Dendritic cell treated with granulocyte-macrophage colony-stimulating factor and Interleukin-4, amounts not matched to agents 40 ng/mL and 50 ng/mL, for 4 days (primary cell): ENCODE data around the gene PAQR7.
A peak's percentile ranks its signal among the peaks of the same experiment; 100 is the strongest.

Experiments used
- H3K27ac Mint-ChIP-seq: one replicate; pipeline ENCODE4 v1.8.0; 2022; ENCODE audit warnings: mild to moderate bottlenecking, mixed read lengths
- H3K27me3 Mint-ChIP-seq: one replicate; pipeline ENCODE4 v1.8.0; 2022; ENCODE audit warnings: mild to moderate bottlenecking, mixed read lengths
- H3K36me3 Mint-ChIP-seq: one replicate; pipeline ENCODE4 v1.8.0; 2022; ENCODE audit warnings: low read depth, mixed read lengths
- H3K4me1 Mint-ChIP-seq: one replicate; pipeline ENCODE4 v1.8.0; 2022; ENCODE audit warnings: low read depth, mixed read lengths
- H3K4me3 Mint-ChIP-seq: one replicate; pipeline ENCODE4 v1.8.0; 2022; ENCODE audit warnings: mild to moderate bottlenecking, moderate library complexity, mixed read lengths
- H3K9me3 Mint-ChIP-seq: one replicate; pipeline ENCODE4 v1.8.0; 2022; ENCODE audit warnings: mixed read lengths
- intact Hi-C: fragments of 100-400 bp; cut with micrococcal nuclease; formaldehyde crosslinking; loops from one replicate; pipeline ENCODE4 v1.15.0; 2022

PAQR7 gene

DNA sequence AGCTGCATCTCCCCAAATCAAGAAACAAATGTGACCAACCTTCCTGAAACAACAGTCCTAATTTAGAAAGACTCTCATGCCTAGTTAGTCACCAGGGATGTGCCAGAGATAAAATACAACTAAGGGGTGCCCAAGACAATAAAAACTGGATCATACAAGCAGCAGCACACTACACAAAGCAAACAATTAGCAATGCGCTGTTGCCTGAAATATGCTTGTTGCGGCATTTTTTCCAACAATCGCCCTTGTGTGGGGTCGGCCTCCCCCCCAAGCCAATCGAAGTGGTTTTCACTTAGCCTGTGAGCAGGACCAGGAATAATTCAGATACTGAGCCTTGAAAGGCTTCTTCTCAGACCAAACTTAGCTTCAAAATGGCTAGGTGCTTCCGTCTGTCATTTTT lies 32.1 kb upstream of the PAQR7 start:
- Mint-ChIP-seq H3K9me3 (no peaks in the 10 kb centered on the region), H3K27ac (no peak overlapping the region), H3K27me3 (peaks cover 27% of the 10 kb centered on the region), H3K36me3 (no peaks in the 10 kb centered on the region), H3K4me1 (peaks cover 17% of the 10 kb centered on the region), H3K4me3 (no peak overlapping the region)
- intact Hi-C loops, result no loop called here

DNA sequence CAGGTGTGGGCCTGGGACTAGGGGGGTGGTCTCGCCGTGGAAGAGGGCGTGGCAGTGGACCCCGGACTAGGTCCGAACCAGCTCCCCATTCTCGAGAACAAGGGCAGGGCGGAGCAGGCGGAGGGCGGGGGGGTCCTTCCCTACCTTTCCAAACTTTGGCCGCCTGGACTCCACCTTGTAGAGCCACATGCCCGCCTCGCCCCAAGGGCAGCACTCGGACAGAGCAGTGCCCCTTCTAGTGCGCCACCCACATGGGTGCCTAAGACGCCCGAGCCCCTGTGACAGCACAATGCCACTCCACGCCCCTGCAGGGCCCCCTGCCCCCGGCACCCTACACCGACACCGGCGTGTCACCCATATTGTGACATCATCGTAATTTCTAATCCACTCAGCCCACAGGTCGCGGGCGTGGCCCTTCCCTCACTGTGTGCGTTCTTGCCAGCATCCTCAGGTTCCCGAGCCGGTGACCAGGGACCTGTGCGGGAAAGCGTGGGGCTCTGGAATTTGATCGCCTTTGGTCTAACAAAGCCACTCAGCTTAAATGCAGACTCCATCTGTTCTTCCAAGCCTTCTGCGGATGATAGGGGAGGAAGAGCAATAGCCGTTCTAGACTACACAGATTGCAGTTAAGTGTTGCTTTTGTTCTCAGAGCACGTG lies 31.3 kb upstream of the PAQR7 start:
- Mint-ChIP-seq H3K27me3 (peaks cover 27% of the 10 kb centered on the region), H3K4me3 (peak overlapping the region; percentile 80), H3K36me3 (no peaks in the 10 kb centered on the region), H3K27ac (no peak overlapping the region), H3K4me1 (peaks cover 17% of the 10 kb centered on the region), H3K9me3 (no peaks in the 10 kb centered on the region)
- intact Hi-C loops, result no loop called here

DNA sequence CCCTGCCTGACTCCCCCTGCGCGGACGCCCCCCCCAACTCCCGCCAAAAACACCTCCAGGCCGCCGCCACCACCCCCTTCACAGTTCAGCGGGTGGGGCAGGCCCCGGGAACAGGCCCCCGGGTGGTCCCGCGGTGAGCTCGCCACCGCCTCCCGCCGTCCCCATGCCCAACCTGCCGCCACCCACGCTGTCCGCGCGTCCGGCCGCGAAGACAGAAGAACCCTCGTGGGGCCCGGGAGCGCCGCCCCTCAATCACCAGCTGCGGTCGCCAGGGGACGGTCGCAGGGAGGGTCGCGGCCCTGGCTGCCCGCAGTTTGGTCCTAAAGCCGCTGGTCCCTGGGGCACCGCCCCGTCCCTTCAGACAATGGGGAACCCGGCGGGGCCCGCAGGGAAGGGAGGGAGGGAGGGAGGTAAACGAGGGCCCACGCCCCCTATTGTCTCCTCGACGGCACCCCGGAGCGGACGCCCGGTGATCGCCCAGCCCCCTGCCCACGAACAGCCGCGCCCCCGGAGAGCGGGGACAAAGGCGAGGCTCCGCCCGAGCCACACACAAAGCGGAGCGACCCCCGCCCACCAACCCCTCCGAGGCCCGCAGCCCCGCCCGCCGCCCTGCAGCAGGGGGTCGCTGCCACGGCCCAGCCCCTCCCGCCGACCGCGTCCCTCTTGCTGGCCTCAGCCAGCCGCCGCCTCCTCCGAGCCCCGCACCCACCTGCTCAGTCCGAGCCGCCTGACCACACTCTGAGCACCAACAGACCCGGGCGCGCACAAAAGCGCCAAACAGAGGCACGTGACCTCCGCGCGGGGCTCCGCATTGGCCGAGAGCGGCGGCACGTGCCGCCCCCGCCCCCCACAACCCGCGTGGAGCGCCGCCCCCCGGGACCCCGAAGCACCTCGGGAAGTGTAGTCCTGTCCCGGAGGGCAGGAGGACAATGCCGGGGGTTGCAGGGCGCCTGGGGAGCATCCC lies 30.5 kb upstream of the PAQR7 start, which contains the start of gene STMN1:
Gene STMN1 (minus strand): TSS at position 740 of the 964 bp plus-strand sequence. CDS start 1,743 bp downstream, outside the sequence.
- peaks cover 3% of the 10 kb centered on the region for H3K36me3 Mint-ChIP-seq
- H3K9me3 Mint-ChIP-seq, result no peaks in the 10 kb centered on the region
- H3K27ac Mint-ChIP-seq, result peak within 1 kb of the TSS; percentile 76
- peaks cover 27% of the 10 kb centered on the region for H3K27me3 Mint-ChIP-seq
- intact Hi-C loops, result loop anchor here (1.0 kb wide), 1 partner anchor 92 kb away; the partner anchor contains the start of gene PAFAH2
- peak within 1 kb of the TSS; percentile 80 for H3K4me3 Mint-ChIP-seq
- peaks cover 17% of the 10 kb centered on the region for H3K4me1 Mint-ChIP-seq

DNA sequence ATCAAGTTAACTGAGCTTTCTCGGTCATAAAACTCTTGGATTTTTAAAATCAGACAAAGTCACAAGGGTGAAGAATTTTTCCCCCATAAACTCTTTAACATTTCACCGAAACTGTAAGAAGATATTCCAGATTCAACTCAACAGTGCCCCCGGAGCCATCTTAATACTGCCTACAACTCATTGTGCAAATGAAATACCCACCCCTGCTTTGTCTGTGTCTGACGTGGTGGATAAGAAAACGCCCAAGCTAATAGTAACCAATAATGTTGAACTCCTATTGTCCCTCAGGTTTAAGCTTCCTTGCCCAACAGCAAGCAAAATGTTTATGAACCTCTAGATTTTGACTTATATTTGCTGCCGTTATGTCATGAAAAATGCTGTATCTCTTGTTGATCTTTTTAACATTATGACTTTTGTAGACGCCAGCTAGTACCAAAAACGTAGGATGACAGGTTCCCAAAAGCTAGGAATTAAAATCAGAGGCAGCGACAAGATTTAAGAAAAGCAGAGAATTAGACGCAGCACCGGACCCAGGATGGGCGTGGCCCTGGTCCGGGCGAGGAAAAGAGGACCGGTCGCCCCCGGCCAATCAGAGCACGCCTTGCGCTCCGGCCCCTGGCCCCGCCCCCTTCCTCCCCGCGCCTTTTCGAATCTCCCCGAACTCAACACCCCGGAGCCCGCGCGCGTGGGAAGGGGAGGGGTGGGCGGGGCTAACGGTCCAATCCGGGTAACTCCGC lies 29.6 kb upstream of the PAQR7 start:
- no peaks in the 10 kb centered on the region for H3K9me3 Mint-ChIP-seq
- peak overlapping the region; percentile 76 for H3K27ac Mint-ChIP-seq
- peaks cover 6% of the 10 kb centered on the region for H3K36me3 Mint-ChIP-seq
- peak overlapping the region; percentile 80 for H3K4me3 Mint-ChIP-seq
- peaks cover 27% of the 10 kb centered on the region for H3K27me3 Mint-ChIP-seq
- peaks cover 17% of the 10 kb centered on the region for H3K4me1 Mint-ChIP-seq
- intact Hi-C loops, result loop anchor here (1.0 kb wide), 1 partner anchor 93 kb away; the partner anchor contains the start of gene PAFAH2

DNA sequence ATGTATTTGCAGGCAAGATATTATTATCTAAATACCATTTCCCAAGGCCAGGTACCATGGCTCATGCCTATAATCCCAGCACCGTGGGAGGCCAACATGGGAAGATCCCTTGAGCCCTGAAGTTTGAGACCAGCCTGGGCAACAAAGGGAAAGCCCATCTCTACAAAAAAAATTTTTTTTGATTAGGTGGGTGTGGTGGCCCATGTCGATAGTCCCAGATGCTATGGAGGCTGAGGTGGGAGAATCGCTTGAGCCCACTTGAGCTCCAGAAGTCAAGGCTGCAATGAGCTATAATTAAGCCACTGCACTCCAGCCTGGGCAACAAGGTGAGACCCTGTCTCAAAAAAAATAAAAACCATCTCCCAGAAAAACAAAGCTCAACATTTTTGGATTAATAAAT lies 28.5 kb upstream of the PAQR7 start:
- H3K36me3 Mint-ChIP-seq, result peaks cover 6% of the 10 kb centered on the region
- peaks cover 17% of the 10 kb centered on the region for H3K4me1 Mint-ChIP-seq
- H3K9me3 Mint-ChIP-seq, result no peaks in the 10 kb centered on the region
- H3K4me3 Mint-ChIP-seq, result no peak overlapping the region
- H3K27ac Mint-ChIP-seq, result no peak overlapping the region
- peaks cover 22% of the 10 kb centered on the region for H3K27me3 Mint-ChIP-seq
- intact Hi-C loops, result no loop called here

- Mint-ChIP-seq H3K9me3 (no peaks in the 10 kb centered on the region), H3K4me1 (peaks cover 24% of the 10 kb centered on the region), H3K36me3 (peaks cover 6% of the 10 kb centered on the region), H3K27ac (no peak overlapping the region), H3K27me3 (peaks cover 15% of the 10 kb centered on the region), H3K4me3 (no peak overlapping the region)
- intact Hi-C loops, result no loop called here
Measured at GRCh38 chr1:25902462-25902861, 27.0 kb upstream of the PAQR7 start.

- Mint-ChIP-seq H3K27me3 (no peaks in the 10 kb centered on the region), H3K4me3 (no peak overlapping the region), H3K36me3 (peaks cover 6% of the 10 kb centered on the region), H3K27ac (no peak overlapping the region), H3K4me1 (peaks cover 21% of the 10 kb centered on the region), H3K9me3 (no peaks in the 10 kb centered on the region)
- intact Hi-C loops, result no loop called here
Measured at GRCh38 chr1:25900219-25900618, 24.7 kb upstream of the PAQR7 start.

GRCh38 chr1:25899792-25900191 lies 24.3 kb upstream of the PAQR7 start:
- Mint-ChIP-seq H3K27me3 (no peaks in the 10 kb centered on the region), H3K27ac (no peak overlapping the region), H3K36me3 (peaks cover 6% of the 10 kb centered on the region), H3K4me3 (no peak overlapping the region), H3K9me3 (no peaks in the 10 kb centered on the region), H3K4me1 (peaks cover 21% of the 10 kb centered on the region)
- intact Hi-C loops, result no loop called here

DNA sequence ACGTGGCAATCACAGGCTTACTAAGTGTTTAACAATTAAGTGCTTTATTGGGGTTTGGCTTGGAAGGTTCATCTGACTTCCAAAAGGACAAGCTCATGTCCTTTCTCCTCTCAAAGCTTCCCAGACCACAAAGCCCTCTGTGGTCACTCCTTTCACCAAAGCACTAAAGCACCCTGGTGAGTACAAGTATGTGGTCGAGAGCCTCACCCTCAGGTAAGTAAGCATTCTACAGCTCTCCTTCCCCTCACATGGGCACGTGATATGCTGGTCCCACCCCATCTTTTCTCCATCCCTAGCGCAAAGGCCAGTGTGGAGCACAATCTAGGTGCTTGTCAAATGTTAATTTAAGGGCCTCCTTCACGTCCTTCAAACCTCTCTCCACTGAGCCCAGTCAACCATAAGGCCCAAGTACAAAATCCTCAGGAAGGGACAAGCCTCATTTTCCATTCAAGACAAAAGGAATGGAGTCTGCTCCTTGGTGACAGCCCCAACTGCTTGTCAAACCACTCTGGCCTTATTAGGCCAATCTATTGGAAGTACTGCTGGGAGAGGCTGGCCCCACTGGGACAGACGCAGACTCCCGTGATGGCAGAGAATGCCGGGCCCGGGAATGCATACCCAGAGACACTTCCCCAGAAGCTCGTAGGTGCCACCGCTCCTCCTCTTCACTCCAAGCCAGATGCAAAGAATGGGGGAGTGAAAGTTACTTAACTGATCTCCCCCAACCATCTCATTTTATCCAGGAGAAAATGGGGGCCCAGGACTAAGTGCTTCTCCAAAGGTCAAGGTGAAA lies 22.9 kb upstream of the PAQR7 start:
- intact Hi-C loops, result no loop called here
- peaks cover 6% of the 10 kb centered on the region for H3K36me3 Mint-ChIP-seq
- H3K27me3 Mint-ChIP-seq, result no peaks in the 10 kb centered on the region
- no peaks in the 10 kb centered on the region for H3K9me3 Mint-ChIP-seq
- H3K4me3 Mint-ChIP-seq, result no peak overlapping the region
- peaks cover 14% of the 10 kb centered on the region for H3K4me1 Mint-ChIP-seq
- H3K27ac Mint-ChIP-seq, result no peak overlapping the region

- H3K4me3 Mint-ChIP-seq, result no peak overlapping the region
Measured at GRCh38 chr1:25897754-25898153, 22.2 kb upstream of the PAQR7 start.

DNA sequence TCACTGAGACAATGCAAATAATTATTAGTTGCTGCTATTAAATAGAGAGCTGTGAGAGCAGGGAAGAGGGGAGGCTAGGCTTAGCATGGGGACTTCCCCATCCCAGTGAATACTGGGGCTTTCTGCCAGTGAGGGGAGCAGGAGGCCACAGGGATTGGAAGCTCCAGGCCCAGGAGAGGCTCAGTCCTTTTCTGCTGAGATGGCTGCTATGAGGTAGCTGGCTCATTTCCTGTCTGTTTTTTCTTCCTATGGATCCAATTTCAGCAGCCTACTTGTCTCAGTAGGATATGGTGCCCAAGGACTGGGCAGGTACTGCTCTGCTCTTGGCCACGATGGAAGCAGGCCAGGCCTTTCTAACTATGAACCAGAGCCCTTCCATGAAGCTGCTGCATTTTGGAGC lies 20.8 kb upstream of the PAQR7 start:
- H3K36me3 Mint-ChIP-seq, result peaks cover 6% of the 10 kb centered on the region
- H3K27me3 Mint-ChIP-seq, result no peaks in the 10 kb centered on the region
- H3K4me1 Mint-ChIP-seq, result peaks cover 18% of the 10 kb centered on the region
- no peaks in the 10 kb centered on the region for H3K9me3 Mint-ChIP-seq
- intact Hi-C loops, result no loop called here
- no peak overlapping the region for H3K27ac Mint-ChIP-seq
- no peak overlapping the region for H3K4me3 Mint-ChIP-seq

More at GRCh38 chr1:25897754-25898153, 22.2 kb upstream of the PAQR7 start:
- Mint-ChIP-seq H3K36me3 (peaks cover 6% of the 10 kb centered on the region), H3K27ac (no peak overlapping the region), H3K9me3 (no peaks in the 10 kb centered on the region), H3K4me1 (peaks cover 14% of the 10 kb centered on the region), H3K27me3 (no peaks in the 10 kb centered on the region)
- intact Hi-C loops, result no loop called here

DNA sequence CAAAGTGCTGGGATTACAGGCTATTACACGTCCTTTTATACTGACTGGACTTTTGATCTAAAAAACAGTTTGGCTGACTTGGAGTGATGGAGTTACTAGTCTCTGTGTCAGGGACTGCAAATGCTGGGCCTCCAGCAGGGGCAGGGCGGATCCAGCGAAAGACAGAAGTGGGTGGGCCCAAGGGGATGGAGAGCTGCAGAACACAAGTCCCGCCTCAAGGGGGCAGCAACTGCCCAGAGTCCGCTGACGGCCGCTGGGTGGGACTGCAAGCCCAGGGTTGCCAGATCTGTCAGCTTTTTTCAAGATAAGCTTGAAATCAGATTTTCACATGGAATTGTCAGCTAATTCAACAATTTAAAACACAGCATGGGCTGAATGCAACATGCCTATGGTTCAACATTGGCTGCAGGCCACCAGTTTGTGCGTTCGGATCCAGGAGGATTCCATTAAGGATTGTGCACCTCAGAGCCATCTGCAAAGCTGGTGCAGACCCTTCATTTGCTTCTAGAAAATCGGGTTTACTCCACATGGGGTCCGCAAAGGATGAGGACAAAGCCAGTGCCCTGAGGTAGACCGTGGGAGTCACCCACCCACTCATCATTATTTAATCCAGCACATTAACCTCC lies 20.0 kb upstream of the PAQR7 start:
- Mint-ChIP-seq H3K9me3 (no peaks in the 10 kb centered on the region), H3K36me3 (no peaks in the 10 kb centered on the region), H3K4me1 (peaks cover 18% of the 10 kb centered on the region), H3K27me3 (no peaks in the 10 kb centered on the region), H3K4me3 (no peak overlapping the region), H3K27ac (no peak overlapping the region)
- intact Hi-C loops, result loop anchor here (1.0 kb wide), 1 partner anchor 103 kb away; the partner anchor contains the start of gene PAFAH2

GRCh38 chr1:25893116-25893515 lies 17.6 kb upstream of the PAQR7 start:
- H3K4me1 Mint-ChIP-seq, result peaks cover 17% of the 10 kb centered on the region
- no peak overlapping the region for H3K4me3 Mint-ChIP-seq
- no peak overlapping the region for H3K27ac Mint-ChIP-seq
- intact Hi-C loops, result no loop called here
- H3K36me3 Mint-ChIP-seq, result no peaks in the 10 kb centered on the region
- H3K9me3 Mint-ChIP-seq, result no peaks in the 10 kb centered on the region
- H3K27me3 Mint-ChIP-seq, result no peaks in the 10 kb centered on the region
